K562 (cell line): Measurements from ENCODE around the gene TMEM72. TPM values are rescaled to one million over a fixed set of nuclear protein-coding genes. Genes with fewer than 3 reads are reported as not detected.
A peak's percentile ranks its signal among the peaks of the same experiment; 100 is the strongest.

Source experiments
- BRCA1 ChIP-seq, 2 experiments: fragments of 450-650 bp in 1 of 2; sonication (generic) in 1 of 2; formaldehyde crosslinking in 1 of 2; IDR thresholded peaks; 2 replicates each; pipeline versions ENCODE4 v1.5.0 to v1.6.1; 2017 to 2020; ENCODE audit warnings: mild to moderate bottlenecking in 1 of 2, missing genetic modification reagents in 1 of 2
- CBX5 ChIP-seq: IDR thresholded peaks from 2 replicates; pipeline ENCODE4 v1.6.1; 2014; ENCODE audit warnings: low read depth, borderline replicate concordance
- ETV1 ChIP-seq: fragments of 450-650 bp; conservative IDR thresholded peaks from 2 replicates; pipeline ENCODE4 v1.6.1; 2016; ENCODE audit warnings: missing genetic modification characterization, control low read depth, low read depth, missing compliant biosample characterization
- FOXO4 ChIP-seq: fragments of 450-650 bp; formaldehyde crosslinking; IDR thresholded peaks from 2 replicates; pipeline ENCODE4 v1.4.0; 2020; ENCODE audit warnings: mild to moderate bottlenecking, moderate library complexity
- GATA2 ChIP-seq: sonication (generic); formaldehyde crosslinking; IDR thresholded peaks from 2 replicates; pipeline ENCODE4 v1.4.0; 2020; ENCODE audit warnings: mild to moderate bottlenecking, missing genetic modification reagents
- KLF16 ChIP-seq: IDR thresholded peaks from 2 replicates; pipeline ENCODE4 v1.6.1; 2016; ENCODE audit warnings: antibody characterized with exemption
- NCOR1 ChIP-seq: fragments of 450-650 bp; IDR thresholded peaks from 2 replicates; pipeline ENCODE4 v1.6.1; 2016; ENCODE audit warnings: mild to moderate bottlenecking, moderate library complexity
- NFATC3 ChIP-seq: fragments of 450-650 bp; IDR thresholded peaks from 2 replicates; pipeline ENCODE4 v1.6.1; 2017; ENCODE audit warnings: mild to moderate bottlenecking
- NFE2 ChIP-seq: IDR thresholded peaks from 2 replicates; pipeline ENCODE4 v1.6.1; 2014; ENCODE audit warnings: antibody characterized with exemption, low read depth
- PHF21A ChIP-seq: fragments of 450-650 bp; IDR thresholded peaks from 2 replicates; pipeline ENCODE4 v1.6.1; 2017; ENCODE audit warnings: low read depth, borderline replicate concordance
- RAD21 ChIP-seq, 2 experiments: fragments of 250-450 bp in 1 of 2; fragments of 450-650 bp in 1 of 2; sonication (Bioruptor Pico) in 1 of 2; formaldehyde crosslinking in 1 of 2; IDR thresholded peaks in 1 of 2; conservative IDR thresholded peaks in 1 of 2; 2 replicates each; pipeline versions ENCODE4 v1.4.0 to v1.8.0; 2020 to 2022; ENCODE audit warnings: mild to moderate bottlenecking in 2 of 2, moderate library complexity in 1 of 2
- RB1 ChIP-seq: fragments of 450-650 bp; IDR thresholded peaks from 2 replicates; pipeline ENCODE4 v1.6.1; 2017; ENCODE audit warnings: low read depth, mild to moderate bottlenecking
- RBM17 ChIP-seq: fragments of 200-400 bp; formaldehyde crosslinking; IDR thresholded peaks from 2 replicates; pipeline ENCODE4 v1.6.1; 2017; ENCODE audit warnings: low read depth, mild to moderate bottlenecking, low read length, borderline replicate concordance
- RNF2 ChIP-seq: sonication (generic); IDR thresholded peaks from 2 replicates; pipeline ENCODE4 v1.6.1; 2016
- SAFB ChIP-seq: fragments of 200-400 bp; formaldehyde crosslinking; IDR thresholded peaks from 2 replicates; pipeline ENCODE4 v1.6.1; 2017; ENCODE audit warnings: low read depth, low read length, borderline replicate concordance
- SRF ChIP-seq, 2 experiments: fragments of 250-450, 450-650 bp in 1 of 2; sonication (Bioruptor Pico) in 1 of 2; sonication (generic) in 1 of 2; formaldehyde crosslinking; IDR thresholded peaks; 2 replicates each; pipeline versions ENCODE4 v1.5.0 to v1.5.1; 2020 to 2022; ENCODE audit warnings: mild to moderate bottlenecking in 1 of 2, missing genetic modification reagents in 1 of 2
- ZBTB11 ChIP-seq, 3 experiments: fragments of 200-800 bp in 1 of 3; fragments of 250-450 bp in 1 of 3; fragments of 450-650 bp in 1 of 3; sonication (Bioruptor Pico) in 1 of 3; sonication (Bioruptor generic) in 1 of 3; formaldehyde crosslinking in 1 of 3; IDR thresholded peaks; 2 replicates each; pipeline versions ENCODE4 v1.6.1 to v1.8.0; 2016 to 2022; ENCODE audit warnings: mild to moderate bottlenecking in 2 of 3, missing genetic modification characterization in 2 of 3, missing compliant biosample characterization in 1 of 3, moderate library complexity in 1 of 3
- ZBTB12 ChIP-seq: fragments of 250-450 bp; sonication (Bioruptor Pico); IDR thresholded peaks from 2 replicates; pipeline ENCODE4 v1.4.0; 2020
- ZFPM2 ChIP-seq: fragments of 250-450 bp; sonication (Bioruptor Pico); IDR thresholded peaks from 2 replicates; pipeline ENCODE4 v1.5.1; 2022; ENCODE audit warnings: mild to moderate bottlenecking
- ZNF133 ChIP-seq: fragments of 250-450 bp; sonication (Bioruptor Pico); IDR thresholded peaks from 2 replicates; pipeline ENCODE4 v1.4.0; 2020; ENCODE audit warnings: mild to moderate bottlenecking
- ZNF431 ChIP-seq: sonication (generic); formaldehyde crosslinking; IDR thresholded peaks from 2 replicates; pipeline ENCODE4 v1.8.0; 2022; ENCODE audit warnings: mild to moderate bottlenecking, missing genetic modification reagents
- ZNF707 ChIP-seq: fragments of 250-450 bp; sonication (Bioruptor Pico); conservative IDR thresholded peaks from 2 replicates; pipeline ENCODE4 v1.8.0; 2022; ENCODE audit warnings: inconsistent platforms, mild to moderate bottlenecking, moderate library complexity
- polyA plus RNA-seq, 8 experiments: library from polyadenylated mRNA; depleted of rRNA in 4 of 8; stranded (reverse) in 5 of 8; unstranded in 3 of 8; fragments of >200 nt; fragmentation: Nextera tagmentation in 2 of 8; fragmentation: Illumina TruSeq in 1 of 8; extraction: Ambion mirVana in 2 of 8; extraction: Trizol in 1 of 8; gene quantifications; 2 replicates each; pipeline versions ENCODE4 v1.2.1 to v1.2.3, GENCODE V29; 2011 to 2014; ENCODE audit warnings: inconsistent platforms in 1 of 8, missing spikeins in 1 of 8
- total RNA-seq, 7 experiments: library from RNA; depleted of rRNA in 6 of 7; stranded (reverse); fragments of >200 nt in 6 of 7; fragmentation: Illumina TruSeq in 2 of 7; extraction: Trizol in 2 of 7; gene quantifications; 2 replicates each; pipeline versions ENCODE4 v1.2.1 to v1.2.3, GENCODE V29; 2011 to 2021; ENCODE audit warnings: low replicate concordance in 1 of 7

Gene TMEM72
- total and polyA plus RNA-seq, 9 of the 15 experiments (the other 6 are each of a cell fraction or from before 2014, with no cell fraction given), result not detected

GRCh38 chr10:44913350-44914081 is 2.4 kb downstream of the TMEM72 start (continued):
- TF ChIP-seq ZBTB11 (CRISPR knock-in tag; IDR thresholded peaks at IDR 0.05), result peak in 1 of 3 experiments; percentile 74; a peak in 2 of 6 replicates
- TF ChIP-seq ZNF133 (CRISPR knock-in tag), result no peak
- TF ChIP-seq KLF16, result peak; percentile 92
- TF ChIP-seq CBX5, result 0 out of 2 replicates have a peak, but pooled peaks have one; percentile 27
- TF ChIP-seq GATA2 (CRISPR knock-in tag), result peak; percentile 94
- no peak for TF ChIP-seq RB1
- peak; percentile 7 to 11; a peak in 1 of 4 replicates for TF ChIP-seq RAD21 (CRISPR knock-in tag; conservative IDR thresholded peaks at IDR 0.05 in 1 of 2, IDR thresholded peaks at IDR 0.05 in 1 of 2)
- TF ChIP-seq ZFPM2, result no peak
- no peak for TF ChIP-seq RBM17
- TF ChIP-seq SAFB, result no peak
- no peak for TF ChIP-seq BRCA1 (IDR thresholded peaks at IDR 0.05)
- TF ChIP-seq BRCA1 (CRISPR knock-in tag; IDR thresholded peaks at IDR 0.05), result no peak
- peak; percentile 95 for TF ChIP-seq NCOR1
- no peak for TF ChIP-seq NFATC3
- TF ChIP-seq ETV1 (tag), result peak; percentile 90
- no peak; a peak in 1 of 4 replicates for TF ChIP-seq SRF (CRISPR knock-in tag; IDR thresholded peaks at IDR 0.05)
- TF ChIP-seq PHF21A, result peak; percentile 65; the same call in 1 of the 2 replicates
- no peak for TF ChIP-seq FOXO4 (CRISPR knock-in tag)
- TF ChIP-seq ZNF431, result no peak
- TF ChIP-seq RNF2, result peak; percentile 93
- peak; percentile 34 for TF ChIP-seq NFE2
- TF ChIP-seq ZNF707 (CRISPR knock-in tag), result no peak
- 0 out of 2 replicates have a peak, but pooled peaks have one; percentile 31 for TF ChIP-seq ZBTB12
